ENCODE measurements around the gene PI4KA.

GRCh38 chr22:20765938-20766337, 92.7 kb downstream of the PI4KA start:
- TF ChIP-seq POLR2A (IDR thresholded peaks at IDR 0.05; ENCODE audit: low read length) (no peak), GATA1 (IDR thresholded peaks at IDR 0.05; ENCODE audit: low read depth, low read length) (no peak)
